Stomach (tissue), 4 donors: ENCODE measurements around the gene CCDC106.

Source experiments
- EP300 ChIP-seq: sonication (generic); formaldehyde crosslinking; IDR thresholded peaks from one replicate; pipeline ENCODE4 v1.6.1; 2017; ENCODE audit warnings: antibody characterized with exemption
- POLR2AphosphoS5 ChIP-seq, 3 donors: sonication (generic); formaldehyde crosslinking; IDR thresholded peaks; one replicate each; pipeline ENCODE4 v1.6.1; 2016; ENCODE audit warnings: antibody characterized with exemption in 3 of 3
- TF ChIP-seq, protein P1 (sequence below), 7 experiments: fragments of 450-650 bp in 4 of 7; fragments of 200-600 bp in 3 of 7; sonication (generic) in 3 of 7; IDR thresholded peaks; one replicate each; pipeline ENCODE4 v1.5.1; 2016 to 2019; ENCODE audit warnings: antibody characterized with exemption in 7 of 7, control low read depth in 2 of 7, mild to moderate bottlenecking in 1 of 7

DNA sequence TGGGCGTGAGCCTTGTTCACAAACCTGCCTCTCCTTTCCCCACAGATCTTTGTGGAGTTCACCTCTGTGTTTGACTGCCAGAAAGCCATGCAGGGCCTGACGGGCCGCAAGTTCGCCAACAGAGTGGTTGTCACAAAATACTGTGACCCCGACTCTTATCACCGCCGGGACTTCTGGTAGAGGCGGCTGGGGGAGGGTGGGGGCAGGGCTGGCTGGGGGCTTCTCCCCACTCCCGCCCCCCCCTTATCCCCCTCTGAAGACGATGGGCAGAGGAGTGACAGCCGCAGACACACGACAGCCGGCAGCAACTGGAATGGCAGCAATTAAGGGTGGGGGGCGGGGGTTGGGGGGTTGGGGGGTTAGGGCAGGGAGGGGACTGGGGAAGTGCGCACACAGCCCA is 25.9 kb downstream of the CCDC106 start:
- TF ChIP-seq POLR2AphosphoS5 (IDR thresholded peaks at IDR 0.05) (no peak), EP300 (no peak)
- TF ChIP-seq, protein P1, sequence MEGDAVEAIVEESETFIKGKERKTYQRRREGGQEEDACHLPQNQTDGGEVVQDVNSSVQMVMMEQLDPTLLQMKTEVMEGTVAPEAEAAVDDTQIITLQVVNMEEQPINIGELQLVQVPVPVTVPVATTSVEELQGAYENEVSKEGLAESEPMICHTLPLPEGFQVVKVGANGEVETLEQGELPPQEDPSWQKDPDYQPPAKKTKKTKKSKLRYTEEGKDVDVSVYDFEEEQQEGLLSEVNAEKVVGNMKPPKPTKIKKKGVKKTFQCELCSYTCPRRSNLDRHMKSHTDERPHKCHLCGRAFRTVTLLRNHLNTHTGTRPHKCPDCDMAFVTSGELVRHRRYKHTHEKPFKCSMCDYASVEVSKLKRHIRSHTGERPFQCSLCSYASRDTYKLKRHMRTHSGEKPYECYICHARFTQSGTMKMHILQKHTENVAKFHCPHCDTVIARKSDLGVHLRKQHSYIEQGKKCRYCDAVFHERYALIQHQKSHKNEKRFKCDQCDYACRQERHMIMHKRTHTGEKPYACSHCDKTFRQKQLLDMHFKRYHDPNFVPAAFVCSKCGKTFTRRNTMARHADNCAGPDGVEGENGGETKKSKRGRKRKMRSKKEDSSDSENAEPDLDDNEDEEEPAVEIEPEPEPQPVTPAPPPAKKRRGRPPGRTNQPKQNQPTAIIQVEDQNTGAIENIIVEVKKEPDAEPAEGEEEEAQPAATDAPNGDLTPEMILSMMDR (IDR thresholded peaks at IDR 0.05) = no peak
